ENCODE measurements around the gene QPCTL.
A peak's percentile ranks its signal among the peaks of the same experiment; 100 is the strongest.
"Not testable (repeated sequence)": the region's sequence is repeated elsewhere in the genome, so short reads cannot be mapped to it uniquely, and the experiment has no call there.

The QPCTL gene

GRCh38 chr19:45746866-45747265 lies 54.4 kb downstream of the QPCTL start:
- peaks cover 1% of the 10 kb centered on the region; the same call in 1 of the 2 replicates for H3K27me3 ChIP-seq (replicated peaks; ENCODE audit: control insufficient read depth, insufficient read depth, low read length)
- DNase-seq (ENCODE audit: extremely low read depth, insufficient read length): no peak
- H3K4me3 ChIP-seq (replicated peaks; ENCODE audit: low read depth, low read length): no peak overlapping the region
- H3K36me3 ChIP-seq (ENCODE audit: control insufficient read depth, insufficient read depth, low read length): no peaks in the 10 kb centered on the region
- TF ChIP-seq CTCF (IDR thresholded peaks at IDR 0.05; ENCODE audit: insufficient read depth, low read length, poor library complexity, severe bottlenecking): no peak

DNA sequence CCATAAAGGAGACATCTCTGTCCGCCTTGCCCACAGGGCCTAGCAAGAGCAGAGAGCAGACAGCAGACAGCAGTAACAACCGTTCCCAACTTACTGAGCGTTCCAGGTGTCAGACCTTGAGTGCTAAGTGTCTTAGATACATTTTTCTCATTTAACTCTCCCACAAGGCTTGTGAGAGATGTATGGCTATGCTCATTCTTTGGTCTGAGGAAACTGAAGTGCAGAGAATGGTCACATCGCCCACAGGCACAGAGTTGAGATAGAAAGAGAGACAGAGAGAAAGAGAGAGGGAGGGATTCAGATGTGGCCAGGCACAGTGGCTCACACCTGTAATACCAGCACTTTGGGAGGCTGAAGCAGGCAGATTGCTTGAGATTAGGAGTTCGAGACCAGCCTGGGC lies 55.0 kb downstream of the QPCTL start:
- no peak for DNase-seq (ENCODE audit: extremely low read depth, insufficient read length)
- Histone ChIP-seq H3K27me3 (replicated peaks; ENCODE audit: control insufficient read depth, insufficient read depth, low read length) (peaks cover 1% of the 10 kb centered on the region; the same call in 1 of the 2 replicates), H3K36me3 (ENCODE audit: control insufficient read depth, insufficient read depth, low read length) (no peaks in the 10 kb centered on the region), H3K4me3 (replicated peaks; ENCODE audit: low read depth, low read length) (no peak overlapping the region)
- TF ChIP-seq CTCF (IDR thresholded peaks at IDR 0.05; ENCODE audit: insufficient read depth, low read length, poor library complexity, severe bottlenecking): no peak

DNA sequence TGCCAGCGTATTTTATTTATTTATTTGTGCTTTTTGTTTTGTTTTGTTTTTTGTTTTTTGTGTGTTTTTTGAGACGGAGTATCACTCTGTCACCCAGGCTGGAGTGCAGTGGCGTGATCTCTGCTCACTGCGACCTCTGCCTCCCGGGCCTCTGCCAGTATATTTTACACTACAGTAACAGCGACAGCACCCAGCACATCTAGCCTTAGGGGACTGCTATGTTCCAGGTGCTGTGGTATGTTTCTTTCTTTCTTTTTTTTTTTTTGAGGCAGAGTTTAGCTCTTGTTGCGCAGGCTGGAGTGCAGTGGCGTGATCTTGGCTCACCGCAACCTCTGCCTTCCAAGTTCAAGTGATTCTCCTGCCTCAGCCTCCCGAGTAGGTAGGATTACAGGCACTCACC lies 59.0 kb downstream of the QPCTL start:
- H3K4me3 ChIP-seq (replicated peaks; ENCODE audit: low read depth, low read length); DNase-seq (ENCODE audit: extremely low read depth, insufficient read length); H3K36me3 ChIP-seq (ENCODE audit: control insufficient read depth, insufficient read depth, low read length); H3K27me3 ChIP-seq (replicated peaks; ENCODE audit: control insufficient read depth, insufficient read depth, low read length): not testable (repeated sequence)

DNA sequence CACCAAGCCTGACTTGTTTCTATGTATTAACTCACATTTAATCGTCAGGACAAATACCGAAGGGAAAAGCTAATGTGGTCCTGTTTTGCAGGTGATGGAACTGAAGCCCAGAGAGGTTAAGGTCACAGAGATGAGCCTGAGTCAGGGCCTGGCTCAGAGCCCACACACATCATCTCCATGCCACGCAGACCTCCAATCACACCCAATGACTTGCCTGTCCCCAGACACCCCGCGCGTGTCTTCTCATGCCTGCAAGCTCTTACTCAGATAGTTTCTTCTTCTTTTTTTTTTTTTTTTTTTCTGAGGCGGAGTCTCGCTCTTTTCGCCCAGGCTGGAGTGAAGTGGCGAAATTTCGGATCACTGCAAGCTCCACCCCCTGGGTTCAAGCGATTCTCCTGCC lies 60.2 kb downstream of the QPCTL start:
- no peak overlapping the region for H3K4me3 ChIP-seq (replicated peaks; ENCODE audit: low read depth, low read length)
- DNase-seq (ENCODE audit: extremely low read depth, insufficient read length): no peak
- H3K36me3 ChIP-seq (ENCODE audit: control insufficient read depth, insufficient read depth, low read length): no peaks in the 10 kb centered on the region
- no peak for TF ChIP-seq CTCF (IDR thresholded peaks at IDR 0.05; ENCODE audit: insufficient read depth, low read length, poor library complexity, severe bottlenecking)
- H3K27me3 ChIP-seq (replicated peaks; ENCODE audit: control insufficient read depth, insufficient read depth, low read length): no peaks in the 10 kb centered on the region; the same call in 1 of the 2 replicates

DNA sequence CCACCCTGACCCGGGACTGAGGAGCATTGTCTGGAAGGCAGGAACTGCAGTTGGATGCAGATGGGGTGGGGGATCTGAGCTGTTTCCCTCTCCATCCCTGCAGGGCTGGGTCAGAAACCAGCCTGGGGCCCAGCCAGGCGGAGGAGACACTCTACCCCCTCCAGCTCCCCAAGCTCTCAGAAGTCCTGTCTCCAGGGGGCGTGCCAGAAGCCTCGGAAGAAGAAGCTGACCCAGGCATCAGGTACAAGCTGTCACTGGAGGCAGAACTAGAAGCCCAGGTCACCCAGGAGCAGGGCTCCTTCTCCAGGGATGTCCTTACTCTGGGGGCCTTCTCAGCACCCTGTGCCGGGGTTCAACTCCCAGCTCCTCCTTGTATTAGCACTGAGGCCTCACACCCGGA lies 61.1 kb downstream of the QPCTL start:
- Histone ChIP-seq H3K4me3 (replicated peaks; ENCODE audit: low read depth, low read length) (no peak overlapping the region), H3K27me3 (replicated peaks; ENCODE audit: control insufficient read depth, insufficient read depth, low read length) (no peaks in the 10 kb centered on the region; the same call in 1 of the 2 replicates), H3K36me3 (ENCODE audit: control insufficient read depth, insufficient read depth, low read length) (no peaks in the 10 kb centered on the region)
- peak; percentile 32 for TF ChIP-seq CTCF (IDR thresholded peaks at IDR 0.05; ENCODE audit: insufficient read depth, low read length, poor library complexity, severe bottlenecking)
- no peak for DNase-seq (ENCODE audit: extremely low read depth, insufficient read length)

Data from GM06990 (cell line).